BJ (cell line): Measurements from ENCODE around the gene KLHL34. TPM values are rescaled to one million over a fixed set of nuclear protein-coding genes. Genes with fewer than 3 reads are reported as not detected.

Source experiments
- CTCF ChIA-PET: fragments of 350-600 bp; formaldehyde crosslinking; extraction: SDS; loops from one replicate; lab custom pipeline; 2021; ENCODE audit warnings: antibody characterized with exemption, inconsistent platforms; lab: Yijun Ruan, JAX
- POLR2A ChIA-PET: fragments of 300-600 bp; sonication (Branson Sonifier 250); formaldehyde crosslinking; extraction: SDS; loops from one replicate; lab custom pipeline; 2021; ENCODE audit warnings: antibody characterized with exemption; lab: Charles Lee
- DNase-seq: peaks from one replicate; pipeline ENCODE4 v3.0.0-alpha.2; 2011; ENCODE audit warnings: low read depth
- H3K27me3 ChIP-seq: 2 replicates; pipeline ENCODE4 v1.6.0; 2011; ENCODE audit warnings: low read length; ENCODE audit not compliant: control insufficient read depth, insufficient read depth
- H3K36me3 ChIP-seq: 2 replicates; pipeline ENCODE4 v1.5.1; 2011; ENCODE audit warnings: low read length; ENCODE audit not compliant: control insufficient read depth, insufficient read depth
- H3K4me3 ChIP-seq: 2 replicates; pipeline ENCODE4 v1.5.1; 2011; ENCODE audit warnings: low read depth, mild to moderate bottlenecking, control low read depth, low read length
- CTCF ChIP-seq: IDR thresholded peaks from 2 replicates; pipeline ENCODE4 v1.5.1; 2011; ENCODE audit warnings: low read depth, mild to moderate bottlenecking, control low read depth, inconsistent platforms, low read length, moderate library complexity; ENCODE audit not compliant: insufficient read depth
- polyA plus RNA-seq: library from polyadenylated mRNA; depleted of rRNA; stranded (reverse); fragments of >200 nt; gene quantifications from 2 replicates; pipeline ENCODE4 v1.2.3, GENCODE V29; 2011

The KLHL34 gene
- polyA plus RNA-seq, 1 experiment, result not detected

GRCh38 chrX:21699136-21699535, 41.0 kb upstream of the KLHL34 start:
- POLR2A ChIA-PET, result no interaction called here
- H3K36me3 ChIP-seq, result no peaks in the 10 kb centered on the region
- CTCF ChIA-PET, result interaction anchor here (1.1 kb wide), 1 partner anchor 26 kb away, joined by 3 read pairs; no protein-coding TSS in a partner anchor
- no peaks in the 10 kb centered on the region for H3K27me3 ChIP-seq
- DNase-seq, result no peak
- H3K4me3 ChIP-seq, result no peak overlapping the region
- TF ChIP-seq CTCF, result no peak

- ChIA-PET POLR2A (no interaction called here), CTCF (no interaction called here)
- Histone ChIP-seq H3K4me3 (no peak overlapping the region), H3K36me3 (no peaks in the 10 kb centered on the region), H3K27me3 (no peaks in the 10 kb centered on the region)
- no peak for DNase-seq
- no peak for TF ChIP-seq CTCF
These were observed 40.1 kb upstream of the KLHL34 start for GRCh38 chrX:21698272-21698671.

GRCh38 chrX:21691512-21692018, 33.4 kb upstream of the KLHL34 start:
- no peak overlapping the region for H3K4me3 ChIP-seq
- no peak for TF ChIP-seq CTCF
- POLR2A ChIA-PET, result no interaction called here
- no peaks in the 10 kb centered on the region for H3K36me3 ChIP-seq
- no peak for DNase-seq
- no peaks in the 10 kb centered on the region for H3K27me3 ChIP-seq
- CTCF ChIA-PET, result no interaction called here

- DNase-seq, result peak; percentile 66
- ChIA-PET POLR2A (no interaction called here), CTCF (no interaction called here)
- TF ChIP-seq CTCF, result no peak
- Histone ChIP-seq H3K4me3 (no peak overlapping the region), H3K36me3 (no peaks in the 10 kb centered on the region), H3K27me3 (no peaks in the 10 kb centered on the region)
These were observed 25.8 kb upstream of the KLHL34 start for GRCh38 chrX:21683941-21684340.

GRCh38 chrX:21678048-21678612, 20.0 kb upstream of the KLHL34 start:
- ChIA-PET CTCF (no interaction called here), POLR2A (no interaction called here)
- DNase-seq, result no peak
- TF ChIP-seq CTCF, result no peak
- H3K4me3 ChIP-seq, result no peak overlapping the region
- H3K27me3 ChIP-seq, result no peaks in the 10 kb centered on the region
- H3K36me3 ChIP-seq, result no peaks in the 10 kb centered on the region
